B cell (primary cell): ENCODE results near the gene CNTNAP4. TPM values are rescaled to one million over a fixed set of nuclear protein-coding genes. Genes with fewer than 3 reads are reported as not detected.

Experiments
- ATAC-seq: fragments of 200-7000 bp; cut with Tn5 transposase; one replicate; pipeline ENCODE4 v1.10.0; 2021; ENCODE audit warnings: low read depth, mild to moderate bottlenecking, moderate number of reproducible peaks, moderate library complexity
- CTCF ChIA-PET: fragments of 350-600 bp; sonication (Branson Sonifier 250); formaldehyde crosslinking; loops from one replicate; lab custom pipeline; 2021; ENCODE audit warnings: antibody characterized with exemption, inconsistent platforms; lab: Charles Lee
- POLR2A ChIA-PET: fragments of 350-600 bp; sonication (Branson Sonifier 250); formaldehyde crosslinking; loops from one replicate; lab custom pipeline; 2021; ENCODE audit warnings: antibody characterized with exemption; lab: Charles Lee
- DNase-seq: peaks from one replicate; pipeline ENCODE4 v3.0.0; 2013
- H2AFZ ChIP-seq: 2 replicates; pipeline ENCODE4 v1.6.1; 2012; ENCODE audit warnings: mild to moderate bottlenecking, low read depth, low read length; ENCODE audit not compliant: insufficient read depth, poor library complexity, severe bottlenecking
- H3K27ac ChIP-seq, 2 donors: 1 replicate in 1 of 2; 2 replicates in 1 of 2; pipeline ENCODE4 v1.5.1; 2012 to 2013; ENCODE audit warnings: low read length in 2 of 2, mild to moderate bottlenecking in 2 of 2, moderate library complexity in 1 of 2
- H3K27me3 ChIP-seq, 4 experiments: fragments of 200-600 bp in 1 of 4; sonication (generic) in 1 of 4; replicated peaks in 1 of 4; 1 replicate in 2 of 4; 2 replicates in 2 of 4; pipeline versions ENCODE4 v1.6.1 to v1.7.0; 2013 to 2016; ENCODE audit warnings: low read length in 3 of 4, mild to moderate bottlenecking in 2 of 4, mixed read lengths in 1 of 4, moderate library complexity in 1 of 4; ENCODE audit not compliant: insufficient read depth in 4 of 4, control insufficient read depth in 3 of 4; ENCODE audit errors: control extremely low read depth in 1 of 4
- H3K36me3 ChIP-seq, 2 experiments: replicated peaks in 1 of 2; 1 replicate in 1 of 2; 2 replicates in 1 of 2; pipeline versions ENCODE4 v1.6.1 to v1.7.1; 2013; ENCODE audit warnings: low read length in 1 of 2; ENCODE audit not compliant: insufficient read depth in 2 of 2, control insufficient read depth in 1 of 2; ENCODE audit errors: control extremely low read depth in 1 of 2, extremely low read depth in 1 of 2
- H3K4me1 ChIP-seq, 2 donors: fragments of 200-600 bp in 1 of 2; sonication (generic) in 1 of 2; 1 replicate in 1 of 2; 2 replicates in 1 of 2; pipeline versions ENCODE4 v1.5.1 to v1.6.1; 2013 to 2017; ENCODE audit warnings: low read length in 2 of 2; ENCODE audit not compliant: control insufficient read depth in 2 of 2, insufficient read depth in 2 of 2
- H3K4me2 ChIP-seq: replicated peaks from 2 replicates; pipeline ENCODE3; 2012; ENCODE audit warnings: mild to moderate bottlenecking, low read depth, low read length; ENCODE audit not compliant: poor library complexity, severe bottlenecking
- H3K4me3 ChIP-seq, 5 experiments: fragments of 200-600 bp in 1 of 5; sonication (generic) in 1 of 5; 1 replicate in 3 of 5; 2 replicates in 2 of 5; pipeline versions ENCODE4 v1.5.1 to v1.7.0; 2011 to 2016; ENCODE audit warnings: low read length in 4 of 5, mild to moderate bottlenecking in 4 of 5, low read depth in 2 of 5, control low read depth in 1 of 5, moderate library complexity in 1 of 5; ENCODE audit not compliant: insufficient read depth in 1 of 5; ENCODE audit errors: control extremely low read depth in 1 of 5, extremely low read depth in 1 of 5
- H3K79me2 ChIP-seq: fragments of 200-600 bp; sonication (generic); one replicate; pipeline ENCODE4 v1.6.0; 2016; ENCODE audit warnings: low read length; ENCODE audit not compliant: control insufficient read depth, insufficient read depth
- H3K9ac ChIP-seq: fragments of 200-600 bp; sonication (generic); 2 replicates; pipeline ENCODE4 v1.6.1; 2017; ENCODE audit warnings: mild to moderate bottlenecking, low read length, moderate library complexity
- H3K9me3 ChIP-seq, 3 donors: one replicate each; pipeline versions ENCODE4 v1.6.1 to v1.7.1; 2013; ENCODE audit warnings: low read length in 2 of 3; ENCODE audit not compliant: control insufficient read depth in 2 of 3, insufficient read depth in 1 of 3; ENCODE audit errors: control extremely low read depth in 1 of 3
- H4K20me1 ChIP-seq: 2 replicates; pipeline ENCODE4 v1.6.0; 2012; ENCODE audit warnings: mild to moderate bottlenecking, low read length; ENCODE audit not compliant: insufficient read depth, control insufficient read depth, poor library complexity, severe bottlenecking
- H3K27ac Mint-ChIP-seq: one replicate; pipeline ENCODE4 v1.8.0; 2021; ENCODE audit warnings: mixed read lengths
- H3K27me3 Mint-ChIP-seq: one replicate; pipeline ENCODE4 v1.8.0; 2021; ENCODE audit warnings: mixed read lengths
- H3K4me1 Mint-ChIP-seq: one replicate; pipeline ENCODE4 v1.8.0; 2021; ENCODE audit warnings: mixed read lengths
- H3K4me3 Mint-ChIP-seq: one replicate; pipeline ENCODE4 v1.8.0; 2021; ENCODE audit warnings: mixed read lengths
- H3K9me3 Mint-ChIP-seq: one replicate; pipeline ENCODE4 v1.8.0; 2022; ENCODE audit warnings: mixed read lengths; ENCODE audit not compliant: insufficient read depth
- CTCF ChIP-seq: fragments of 200-600 bp; IDR thresholded peaks from one replicate; pipeline ENCODE4 v1.8.0; 2022; ENCODE audit warnings: antibody characterized with exemption, mild to moderate bottlenecking
- EZH2 ChIP-seq: IDR thresholded peaks from 2 replicates; pipeline ENCODE4 v1.6.1; 2012; ENCODE audit warnings: borderline replicate concordance, low read depth, mild to moderate bottlenecking, moderate library complexity, low read length; ENCODE audit not compliant: insufficient read depth, poor library complexity, severe bottlenecking
- WGBS: methylation state at CpG from one replicate; pipeline ENCODE4 v1.1.5; 2013; ENCODE audit warnings: missing lambda C conversion rate; ENCODE audit not compliant: insufficient coverage; 5-methylcytosine and 5-hydroxymethylcytosine counted together
- intact Hi-C: fragments of 100-400 bp; cut with micrococcal nuclease; formaldehyde crosslinking; loops from one replicate; pipeline ENCODE4 v1.10.0; 2022
- polyA plus RNA-seq: library from polyadenylated mRNA; depleted of rRNA; stranded (reverse); fragments of >200 nt; gene quantifications from 2 replicates; pipeline ENCODE4 v1.2.3, GENCODE V29; 2012
- total RNA-seq, 2 donors: library from RNA; stranded (reverse); fragments of 120-200 nt in 1 of 2; gene quantifications; 1 replicate in 1 of 2; 2 replicates in 1 of 2; pipeline versions ENCODE4 v1.2.3 to v1.2.4, GENCODE V29; 2013 to 2022

Gene CNTNAP4
- total and polyA plus RNA-seq, 2 donors (not counting 1 experiment from before 2014, with no cell fraction given) = 0.06 TPM; not detected in 1

DNA sequence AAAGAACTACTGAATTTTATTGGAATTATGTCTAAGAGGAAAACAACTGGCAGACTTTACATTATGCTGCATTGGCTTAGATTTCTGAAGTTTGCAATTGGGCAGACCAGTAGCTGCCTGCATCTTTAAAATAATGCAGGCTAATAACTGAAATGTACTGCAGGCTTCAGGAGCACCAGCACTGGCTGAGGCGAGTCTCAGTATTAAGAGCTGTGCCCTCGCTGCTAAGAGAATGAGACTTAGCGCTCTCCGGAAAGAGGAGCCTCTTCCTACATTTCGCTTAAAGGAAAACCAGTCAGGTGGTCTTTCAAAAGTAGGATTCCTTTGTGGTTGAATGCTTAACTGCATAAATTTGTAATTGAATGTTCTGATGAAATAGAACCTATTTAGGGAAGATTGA lies 885 bp downstream of the CNTNAP4 start:
- POLR2A ChIA-PET = no interaction called here
- WGBS = 93% methylated on average over 5 of the region's 5 CpGs
- no peaks in the 10 kb centered on the region for H3K4me1 Mint-ChIP-seq

DNA sequence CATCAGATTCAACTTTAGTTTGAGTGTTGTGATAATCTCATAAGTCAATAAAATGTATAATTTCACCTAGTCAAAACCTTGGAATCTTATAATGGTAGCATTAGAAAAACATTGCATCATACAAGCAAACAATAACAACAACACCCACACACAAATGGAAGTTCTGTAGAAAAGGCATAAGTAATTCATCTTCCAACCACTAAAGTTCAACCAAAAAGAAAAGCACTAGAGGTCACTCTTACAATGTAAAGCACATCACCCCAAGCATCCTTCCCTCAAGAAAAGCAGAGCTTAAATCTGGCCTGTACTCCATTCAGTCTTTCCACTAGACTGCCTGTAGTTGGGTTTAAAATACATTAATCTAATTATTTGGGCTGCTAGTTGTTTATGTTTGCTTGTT lies 1.8 kb downstream of the CNTNAP4 start:
- Mint-ChIP-seq H3K4me3 (no peak overlapping the region), H3K4me1 (no peaks in the 10 kb centered on the region), H3K27me3 (peaks cover 3% of the 10 kb centered on the region), H3K27ac (no peak overlapping the region), H3K9me3 (no peaks in the 10 kb centered on the region)
- intact Hi-C loops = no loop called here
- POLR2A ChIA-PET = no interaction called here
- H3K36me3 ChIP-seq = no peaks in the 10 kb centered on the region
- H3K4me1 ChIP-seq = no peaks in the 10 kb centered on the region
- H3K4me2 ChIP-seq = no peak overlapping the region
- no peak overlapping the region for H3K9ac ChIP-seq
- no peak overlapping the region for H3K4me3 ChIP-seq
- no peak for DNase-seq
- TF ChIP-seq EZH2 (no peak), CTCF (no peak)
- H3K27ac ChIP-seq = no peak overlapping the region
- H3K9me3 ChIP-seq = no peaks in the 10 kb centered on the region
- H2AFZ ChIP-seq = no peak overlapping the region
- H3K79me2 ChIP-seq = no peaks in the 10 kb centered on the region
- H3K27me3 ChIP-seq = no peaks in the 10 kb centered on the region
- ATAC-seq = no peak
- CTCF ChIA-PET = no interaction called here
- no peaks in the 10 kb centered on the region for H4K20me1 ChIP-seq

More for the DNA sequence above, 885 bp downstream of the CNTNAP4 start:
- Mint-ChIP-seq H3K4me3 (no peak overlapping the region), H3K27ac (no peak overlapping the region), H3K9me3 (no peaks in the 10 kb centered on the region), H3K27me3 (peaks cover 3% of the 10 kb centered on the region)
- Histone ChIP-seq H3K9me3 (no peaks in the 10 kb centered on the region), H3K79me2 (no peaks in the 10 kb centered on the region), H3K36me3 (no peaks in the 10 kb centered on the region), H3K4me3 (no peak overlapping the region), H3K9ac (no peak overlapping the region), H4K20me1 (no peaks in the 10 kb centered on the region), H2AFZ (no peak overlapping the region), H3K4me2 (no peak overlapping the region), H3K27me3 (no peaks in the 10 kb centered on the region), H3K27ac (no peak overlapping the region), H3K4me1 (no peaks in the 10 kb centered on the region)
- DNase-seq = no peak
- ATAC-seq = no peak
- CTCF ChIA-PET = no interaction called here
- TF ChIP-seq CTCF (no peak), EZH2 (no peak)
- intact Hi-C loops = no loop called here
